ENCODE data around the gene RPRD1A. TPM values are rescaled to one million over a fixed set of nuclear protein-coding genes. Genes with fewer than 3 reads are reported as not detected.
"Not testable (repeated sequence)": the region's sequence is repeated elsewhere in the genome, so short reads cannot be mapped to it uniquely, and the experiment has no call there.

The RPRD1A gene
- total RNA-seq, 2 donors from 2014 or later = 72.7 to 81.5 TPM

- DNase-seq (ENCODE audit: low spot score) = no peak
- no peak for TF ChIP-seq POLR2A (IDR thresholded peaks at IDR 0.05)
- TF ChIP-seq, protein P1, sequence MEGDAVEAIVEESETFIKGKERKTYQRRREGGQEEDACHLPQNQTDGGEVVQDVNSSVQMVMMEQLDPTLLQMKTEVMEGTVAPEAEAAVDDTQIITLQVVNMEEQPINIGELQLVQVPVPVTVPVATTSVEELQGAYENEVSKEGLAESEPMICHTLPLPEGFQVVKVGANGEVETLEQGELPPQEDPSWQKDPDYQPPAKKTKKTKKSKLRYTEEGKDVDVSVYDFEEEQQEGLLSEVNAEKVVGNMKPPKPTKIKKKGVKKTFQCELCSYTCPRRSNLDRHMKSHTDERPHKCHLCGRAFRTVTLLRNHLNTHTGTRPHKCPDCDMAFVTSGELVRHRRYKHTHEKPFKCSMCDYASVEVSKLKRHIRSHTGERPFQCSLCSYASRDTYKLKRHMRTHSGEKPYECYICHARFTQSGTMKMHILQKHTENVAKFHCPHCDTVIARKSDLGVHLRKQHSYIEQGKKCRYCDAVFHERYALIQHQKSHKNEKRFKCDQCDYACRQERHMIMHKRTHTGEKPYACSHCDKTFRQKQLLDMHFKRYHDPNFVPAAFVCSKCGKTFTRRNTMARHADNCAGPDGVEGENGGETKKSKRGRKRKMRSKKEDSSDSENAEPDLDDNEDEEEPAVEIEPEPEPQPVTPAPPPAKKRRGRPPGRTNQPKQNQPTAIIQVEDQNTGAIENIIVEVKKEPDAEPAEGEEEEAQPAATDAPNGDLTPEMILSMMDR (IDR thresholded peaks at IDR 0.05) = no peak
- TF ChIP-seq POLR2AphosphoS5 (IDR thresholded peaks at IDR 0.05) = no peak
- H3K27me3 ChIP-seq (replicated peaks; ENCODE audit: insufficient read depth) = no peaks in the 10 kb centered on the region
- no peaks in the 10 kb centered on the region for H3K9me3 ChIP-seq
- 2% methylated on average over 5 of the region's 5 CpGs for WGBS
- peak overlapping the region; percentile 76 to 80 for H3K4me3 ChIP-seq
- intact Hi-C loops (cut with DNase I) = no loop called here
- no peaks in the 10 kb centered on the region for H3K36me3 ChIP-seq
- H3K27ac ChIP-seq = peak overlapping the region; percentile 89 to 93
- no peaks in the 10 kb centered on the region for H3K4me1 ChIP-seq (replicated peaks)
These were observed 689 bp downstream of the RPRD1A start for GRCh38 chr18:36066686-36067054.

DNA sequence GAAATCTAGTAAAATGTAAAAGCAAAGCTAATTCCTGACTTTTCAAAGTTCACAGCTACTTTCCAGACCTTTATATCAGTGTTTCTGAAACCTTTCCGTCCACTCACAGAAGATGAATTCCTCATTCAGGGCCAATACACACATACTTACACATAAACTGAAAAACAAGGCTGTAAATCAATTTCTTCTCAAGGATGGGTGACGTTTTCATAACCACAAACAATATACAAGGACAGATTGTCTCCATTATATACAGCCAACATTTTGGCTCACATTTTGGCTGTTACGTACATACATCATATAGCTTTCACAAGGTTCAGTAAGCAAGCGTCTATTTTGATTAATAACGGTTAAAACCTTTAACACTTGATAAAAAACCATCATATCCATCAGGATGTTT is 1.4 kb downstream of the RPRD1A start:
- intact Hi-C loops (cut with DNase I) = no loop called here
- peak overlapping the region; percentile 76 to 80 for H3K4me3 ChIP-seq
- H3K9me3 ChIP-seq = no peaks in the 10 kb centered on the region
- TF ChIP-seq, protein P1 (IDR thresholded peaks at IDR 0.05) = no peak
- TF ChIP-seq POLR2AphosphoS5 (IDR thresholded peaks at IDR 0.05) = no peak
- TF ChIP-seq POLR2A (IDR thresholded peaks at IDR 0.05) = no peak
- WGBS = 22% methylated on average over 5 of the region's 5 CpGs
- no peak for DNase-seq (ENCODE audit: low spot score)
- H3K36me3 ChIP-seq = no peaks in the 10 kb centered on the region
- no peak overlapping the region for H3K27ac ChIP-seq
- H3K27me3 ChIP-seq (replicated peaks; ENCODE audit: insufficient read depth) = no peaks in the 10 kb centered on the region
- H3K4me1 ChIP-seq (replicated peaks) = no peaks in the 10 kb centered on the region

DNA sequence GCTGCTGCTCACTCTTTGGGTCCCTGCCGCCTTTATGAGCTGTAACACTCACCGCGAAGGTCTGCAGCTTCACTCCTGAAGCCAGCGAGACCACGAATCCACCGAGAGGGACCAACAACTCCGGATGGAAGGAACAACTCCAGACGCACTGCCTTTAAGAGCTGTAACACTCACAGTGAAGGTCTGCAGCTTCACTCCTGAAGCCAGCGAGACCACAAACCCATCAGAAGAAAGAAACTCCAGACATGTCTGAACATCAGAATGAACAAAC is 2.6 kb downstream of the RPRD1A start:
- H3K4me3 ChIP-seq; H3K27me3 ChIP-seq (replicated peaks; ENCODE audit: insufficient read depth); H3K27ac ChIP-seq; H3K9me3 ChIP-seq; H3K36me3 ChIP-seq; H3K4me1 ChIP-seq (replicated peaks); intact Hi-C loops (cut with DNase I); DNase-seq (ENCODE audit: low spot score): not testable (repeated sequence)
- 96% methylated on average over 9 of the region's 9 CpGs for WGBS

- Histone ChIP-seq H3K4me3 (no peak overlapping the region), H3K36me3 (no peaks in the 10 kb centered on the region), H3K27ac (no peak overlapping the region), H3K9me3 (no peaks in the 10 kb centered on the region), H3K4me1 (replicated peaks) (no peaks in the 10 kb centered on the region), H3K27me3 (replicated peaks; ENCODE audit: insufficient read depth) (no peaks in the 10 kb centered on the region)
- intact Hi-C loops (cut with DNase I) = no loop called here
- DNase-seq (ENCODE audit: low spot score) = no peak
- TF ChIP-seq POLR2A (IDR thresholded peaks at IDR 0.05) = no peak
- no peak for TF ChIP-seq POLR2AphosphoS5 (IDR thresholded peaks at IDR 0.05)
- TF ChIP-seq, protein P1 (IDR thresholded peaks at IDR 0.05) = no peak
- WGBS = 98% methylated on average over 31 of the region's 31 CpGs
These were observed 3.1 kb downstream of the RPRD1A start for GRCh38 chr18:36064027-36064808.

DNA sequence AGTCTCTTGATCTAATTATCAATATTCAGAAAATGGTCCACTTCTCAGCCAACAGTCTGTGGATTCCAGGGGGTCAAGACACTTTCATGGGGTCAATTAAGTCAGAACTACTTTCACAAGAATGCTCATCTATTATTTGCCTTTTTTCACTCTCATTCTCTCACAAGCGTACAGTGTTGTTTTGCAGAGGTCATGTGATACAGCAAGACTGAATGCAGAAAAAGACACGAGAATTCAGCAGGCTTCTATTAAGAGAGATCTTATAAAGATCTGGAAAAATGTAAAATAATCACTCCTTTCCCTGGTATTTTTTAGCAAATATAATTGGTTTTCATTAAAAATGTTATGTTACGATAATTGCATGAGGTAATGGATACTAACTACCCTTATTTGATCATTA is 8.7 kb downstream of the RPRD1A start:
- TF ChIP-seq POLR2A (IDR thresholded peaks at IDR 0.05) (no peak), POLR2AphosphoS5 (IDR thresholded peaks at IDR 0.05) (no peak)
- TF ChIP-seq, protein P1 (IDR thresholded peaks at IDR 0.05) = no peak
- Histone ChIP-seq H3K4me3 (no peak overlapping the region), H3K27ac (no peak overlapping the region), H3K4me1 (replicated peaks) (no peaks in the 10 kb centered on the region), H3K27me3 (replicated peaks; ENCODE audit: insufficient read depth) (no peaks in the 10 kb centered on the region), H3K36me3 (no peaks in the 10 kb centered on the region), H3K9me3 (no peaks in the 10 kb centered on the region)
- 75% methylated on average over 3 of the region's 3 CpGs for WGBS
- no peak for DNase-seq (ENCODE audit: low spot score)
- intact Hi-C loops (cut with DNase I) = no loop called here
